H1 (cell line): Measurements from ENCODE around the gene VPS26B. TPM values are rescaled to one million over a fixed set of nuclear protein-coding genes. Genes with fewer than 3 reads are reported as not detected.

Experiments used
- CTCF ChIA-PET: fragments of 300-600 bp; sonication (Branson Sonifier 250); formaldehyde crosslinking; loops from one replicate; lab custom pipeline; 2021; ENCODE audit not compliant: partially characterized antibody; lab: Charles Lee
- POLR2A ChIA-PET: fragments of 300-600 bp; sonication (Branson Sonifier 250); formaldehyde crosslinking; loops from one replicate; lab custom pipeline; 2021; ENCODE audit warnings: inconsistent platforms; ENCODE audit not compliant: partially characterized antibody; lab: Charles Lee
- DNase-seq, 2 experiments: peaks; one replicate each; pipeline versions ENCODE4 v3.0.0 to v3.0.0-alpha.2; 2010 to 2022; ENCODE audit warnings: low spot score in 2 of 2, low read depth in 1 of 2, mixed read lengths in 1 of 2
- FAIRE-seq: peaks from 2 replicates; lab custom pipeline; 2011; peaks lifted over from hg19 to GRCh38; lab: Jason Lieb, UNC
- H2AFZ ChIP-seq: 2 replicates; pipeline ENCODE4 v1.8.1; 2012; ENCODE audit warnings: low read length, inconsistent platforms
- H2AK5ac ChIP-seq: 2 replicates; pipeline ENCODE4 v1.6.1; 2013; ENCODE audit warnings: low read depth, low read length
- H2BK120ac ChIP-seq: replicated peaks from 2 replicates; pipeline ENCODE3; 2013; ENCODE audit warnings: low read depth, low read length, inconsistent platforms
- H2BK12ac ChIP-seq: 2 replicates; pipeline ENCODE4 v1.6.1; 2013; ENCODE audit warnings: low read depth, low read length
- H2BK15ac ChIP-seq: 2 replicates; pipeline ENCODE4 v1.6.1; 2013; ENCODE audit warnings: low read length
- H2BK20ac ChIP-seq: 2 replicates; pipeline ENCODE4 v1.6.1; 2013; ENCODE audit warnings: low read length
- H2BK5ac ChIP-seq: 2 replicates; pipeline ENCODE4 v1.6.1; 2013; ENCODE audit warnings: low read depth, low read length
- H3K14ac ChIP-seq: 2 replicates; pipeline ENCODE4 v1.6.1; 2013; ENCODE audit warnings: inconsistent platforms; ENCODE audit not compliant: insufficient read length
- H3K18ac ChIP-seq: 2 replicates; pipeline ENCODE4 v1.6.1; 2013; ENCODE audit warnings: low read length; ENCODE audit errors: extremely low read depth
- H3K23ac ChIP-seq: 2 replicates; pipeline ENCODE4 v1.6.1; 2013; ENCODE audit warnings: inconsistent platforms; ENCODE audit not compliant: insufficient read length
- H3K23me2 ChIP-seq: 2 replicates; pipeline ENCODE4 v1.6.1; 2013; ENCODE audit warnings: low read depth, low read length
- H3K27ac ChIP-seq: 2 replicates; pipeline ENCODE4 v1.6.1; 2011; ENCODE audit warnings: low read depth, low read length, inconsistent platforms
- H3K27me3 ChIP-seq, 4 experiments: replicated peaks in 1 of 4; 1 replicate in 1 of 4; 2 replicates in 3 of 4; pipeline versions ENCODE4 v1.6.1 to v1.8.1; 2011 to 2013; ENCODE audit warnings: low read length in 3 of 4, mild to moderate bottlenecking in 3 of 4, inconsistent platforms in 2 of 4, mixed read lengths in 2 of 4, moderate library complexity in 1 of 4; ENCODE audit not compliant: control insufficient read depth in 3 of 4, insufficient read depth in 3 of 4; ENCODE audit errors: extremely low read depth in 1 of 4
- H3K36me3 ChIP-seq, 4 experiments: 2 replicates each; pipeline versions ENCODE4 v1.6.1 to v1.8.1; 2011 to 2013; ENCODE audit warnings: mild to moderate bottlenecking in 4 of 4, low read length in 3 of 4, moderate library complexity in 2 of 4, control low read depth in 1 of 4, inconsistent platforms in 1 of 4; ENCODE audit not compliant: insufficient read depth in 4 of 4, control insufficient read depth in 2 of 4
- H3K4ac ChIP-seq: replicated peaks from 2 replicates; pipeline ENCODE3; 2013; ENCODE audit warnings: low read length, low read depth, mixed read lengths, inconsistent platforms; ENCODE audit not compliant: insufficient read length
- H3K4me1 ChIP-seq, 4 experiments: replicated peaks in 1 of 4; 1 replicate in 1 of 4; 2 replicates in 3 of 4; pipeline versions ENCODE4 v1.6.1 to v1.8.1; 2011 to 2013; ENCODE audit warnings: low read length in 3 of 4, inconsistent platforms in 2 of 4, mixed read lengths in 1 of 4; ENCODE audit not compliant: insufficient read depth in 4 of 4, control insufficient read depth in 3 of 4
- H3K4me2 ChIP-seq, 2 experiments: 2 replicates each; pipeline versions ENCODE4 v1.6.1 to v1.8.1; 2011 to 2013; ENCODE audit warnings: low read depth in 2 of 2, low read length in 2 of 2, control low read depth in 1 of 2, inconsistent platforms in 1 of 2, mild to moderate bottlenecking in 1 of 2; ENCODE audit not compliant: insufficient read depth in 1 of 2
- H3K4me3 ChIP-seq, 4 experiments: fragments of 200-600, 300-600 bp in 1 of 4; sonication (generic), shearing (Covaris generic), sonication (Bioruptor Twin) in 1 of 4; 2 replicates each; pipeline versions ENCODE4 v1.5.1 to v1.8.1; 2011 to 2016; ENCODE audit warnings: low read length in 4 of 4, low read depth in 3 of 4, control low read depth in 2 of 4, inconsistent platforms in 2 of 4, mild to moderate bottlenecking in 2 of 4, mixed read lengths in 1 of 4, moderate library complexity in 1 of 4; ENCODE audit not compliant: insufficient read depth in 2 of 4; ENCODE audit errors: extremely low read depth in 1 of 4
- H3K56ac ChIP-seq: replicated peaks from 2 replicates; pipeline ENCODE3; 2013; ENCODE audit warnings: low read depth, mild to moderate bottlenecking, mixed read lengths, low read length, inconsistent platforms; ENCODE audit not compliant: insufficient read length
- H3K79me1 ChIP-seq: 2 replicates; pipeline ENCODE4 v1.6.1; 2013; ENCODE audit warnings: low read depth, low read length, control low read depth
- H3K79me2 ChIP-seq, 2 experiments: 2 replicates each; pipeline versions ENCODE4 v1.6.1 to v1.8.1; 2012 to 2013; ENCODE audit warnings: low read length in 2 of 2, mild to moderate bottlenecking in 2 of 2, inconsistent platforms in 1 of 2; ENCODE audit not compliant: insufficient read depth in 2 of 2, control insufficient read depth in 1 of 2
- H3K9ac ChIP-seq, 4 experiments: replicated peaks in 1 of 4; 1 replicate in 1 of 4; 2 replicates in 3 of 4; pipeline versions ENCODE4 v1.6.1 to v1.8.1; 2011 to 2013; ENCODE audit warnings: low read depth in 3 of 4, low read length in 3 of 4, control low read depth in 2 of 4, mild to moderate bottlenecking in 2 of 4, moderate library complexity in 2 of 4, inconsistent platforms in 1 of 4; ENCODE audit errors: extremely low read depth in 1 of 4
- H3K9me3 ChIP-seq, 2 experiments: 2 replicates each; pipeline versions ENCODE4 v1.6.1 to v1.8.1; 2012 to 2013; ENCODE audit warnings: mild to moderate bottlenecking in 2 of 2, moderate library complexity in 2 of 2, control low read depth in 1 of 2, inconsistent platforms in 1 of 2, low read depth in 1 of 2, low read length in 1 of 2, mixed read lengths in 1 of 2; ENCODE audit not compliant: insufficient read depth in 2 of 2
- H4K20me1 ChIP-seq, 2 experiments: replicated peaks in 1 of 2; 2 replicates each; pipeline versions ENCODE3 to v1.8.1; 2011 to 2013; ENCODE audit warnings: inconsistent platforms in 2 of 2, low read length in 2 of 2, mild to moderate bottlenecking in 1 of 2; ENCODE audit not compliant: insufficient read depth in 2 of 2, control insufficient read depth in 1 of 2
- H4K5ac ChIP-seq: 2 replicates; pipeline ENCODE4 v1.6.1; 2013; ENCODE audit warnings: low read length, low read depth, mixed read lengths, inconsistent platforms; ENCODE audit not compliant: insufficient read length
- H4K8ac ChIP-seq: 2 replicates; pipeline ENCODE4 v1.8.0; 2013; ENCODE audit warnings: mild to moderate bottlenecking, moderate library complexity, low read length, inconsistent platforms; ENCODE audit not compliant: insufficient read depth; ENCODE audit errors: extremely low read depth
- H4K91ac ChIP-seq: replicated peaks from 2 replicates; pipeline ENCODE3; 2013; ENCODE audit warnings: low read length, mixed read lengths, inconsistent platforms; ENCODE audit not compliant: insufficient read length
- CBX5 ChIP-seq: fragments of 300-800, 300-1000 bp; sonication (generic); IDR thresholded peaks from 2 replicates; pipeline ENCODE4 v1.7.1; 2016; ENCODE audit warnings: antibody characterized with exemption, low read length, low read depth
- CEBPB ChIP-seq: IDR thresholded peaks from 2 replicates; pipeline ENCODE4 v1.6.1; 2012; ENCODE audit warnings: low read depth, low read length
- KDM1A ChIP-seq: fragments of 200-600, 300-600 bp; sonication (generic); IDR thresholded peaks from 2 replicates; pipeline ENCODE4 v1.7.1; 2016; ENCODE audit warnings: mild to moderate bottlenecking, low read length, borderline replicate concordance
- KDM4A ChIP-seq: IDR thresholded peaks from one replicate; pipeline ENCODE4 v1.7.1; 2012; ENCODE audit warnings: low read depth, mild to moderate bottlenecking, moderate library complexity, low read length, inconsistent platforms; ENCODE audit not compliant: severe bottlenecking
- MAFK ChIP-seq: IDR thresholded peaks from 2 replicates; pipeline ENCODE4 v1.6.1; 2012; ENCODE audit warnings: low read depth, mild to moderate bottlenecking, improper control_type of control experiment, low read length
- POLR2A ChIP-seq, 2 experiments: IDR thresholded peaks; 1 replicate in 1 of 2; 2 replicates in 1 of 2; pipeline ENCODE4 v1.6.1; 2011; ENCODE audit warnings: low read depth in 2 of 2, low read length in 2 of 2, mild to moderate bottlenecking in 2 of 2; ENCODE audit errors: control extremely low read depth in 1 of 2
- RAD21 ChIP-seq, 2 experiments: IDR thresholded peaks in 1 of 2; conservative IDR thresholded peaks in 1 of 2; 2 replicates each; pipeline ENCODE4 v1.6.1; 2011; ENCODE audit warnings: low read depth in 2 of 2, low read length in 2 of 2, improper control_type of control experiment in 1 of 2, inconsistent platforms in 1 of 2, mild to moderate bottlenecking in 1 of 2, moderate library complexity in 1 of 2
- SIRT6 ChIP-seq: IDR thresholded peaks from one replicate; pipeline ENCODE4 v1.7.1; 2012; ENCODE audit warnings: low read length, inconsistent platforms
- SP1 ChIP-seq: IDR thresholded peaks from 2 replicates; pipeline ENCODE4 v1.6.1; 2011; ENCODE audit warnings: low read depth, low read length
- TAF1 ChIP-seq: IDR thresholded peaks from 2 replicates; pipeline ENCODE4 v1.6.1; 2011; ENCODE audit warnings: mild to moderate bottlenecking, low read depth, low read length
- TEAD4 ChIP-seq: IDR thresholded peaks from 2 replicates; pipeline ENCODE4 v1.6.1; 2012; ENCODE audit warnings: low read depth, low read length, inconsistent platforms, mixed read lengths
- WGBS, 2 experiments: shearing (Covaris generic) in 1 of 2; methylation state at CpG; one replicate each; pipeline versions ENCODE4 v1.1.6 to v1.1.7; 2013 to 2015; ENCODE audit warnings: low lambda C conversion rate in 2 of 2, mixed read lengths in 2 of 2, inconsistent platforms in 1 of 2, low coverage in 1 of 2, missing lambda C conversion rate in 1 of 2; ENCODE audit not compliant: insufficient replicate concordance in 2 of 2, insufficient coverage in 1 of 2, insufficient read length in 1 of 2; ENCODE audit errors: extremely low coverage in 1 of 2, missing lambda C conversion rate in 1 of 2; 5-methylcytosine and 5-hydroxymethylcytosine counted together
- polyA plus RNA-seq, 7 experiments: library from polyadenylated mRNA; depleted of rRNA in 3 of 7; stranded (reverse) in 5 of 7; unstranded in 2 of 7; fragments of >200 nt in 5 of 7; fragments of 200-250 nt in 2 of 7; gene quantifications; 1 replicate in 5 of 7; 2 replicates in 1 of 7; 4 replicates in 1 of 7; pipeline versions ENCODE4 v1.2.1 to v1.2.3, GENCODE V29; 2011 to 2013; ENCODE audit warnings: missing spikeins in 2 of 7, mixed read lengths in 2 of 7
- total RNA-seq: library from RNA; stranded (reverse); fragmentation: NEBNext Ultra II Directional; extraction: Animal tissue kit (Norgen Biotek cat#: 25700); gene quantifications from 2 replicates; pipeline ENCODE4 v1.2.1, GENCODE V29; 2021
- TF ChIP-seq, protein P1 (sequence below): IDR thresholded peaks from 2 replicates; pipeline ENCODE4 v1.6.1; 2012; ENCODE audit warnings: low read length, inconsistent platforms
- TF ChIP-seq, protein P2 (sequence below): IDR thresholded peaks from 2 replicates; pipeline ENCODE4 v1.6.1; 2011; ENCODE audit warnings: low read depth, mild to moderate bottlenecking, low read length; ENCODE audit not compliant: insufficient read depth

The VPS26B gene
- total and polyA plus RNA-seq, 2 of the 8 experiments (the other 6 are each of a cell fraction or from before 2014, with no cell fraction given), result 18.3 to 27.0 TPM

DNA sequence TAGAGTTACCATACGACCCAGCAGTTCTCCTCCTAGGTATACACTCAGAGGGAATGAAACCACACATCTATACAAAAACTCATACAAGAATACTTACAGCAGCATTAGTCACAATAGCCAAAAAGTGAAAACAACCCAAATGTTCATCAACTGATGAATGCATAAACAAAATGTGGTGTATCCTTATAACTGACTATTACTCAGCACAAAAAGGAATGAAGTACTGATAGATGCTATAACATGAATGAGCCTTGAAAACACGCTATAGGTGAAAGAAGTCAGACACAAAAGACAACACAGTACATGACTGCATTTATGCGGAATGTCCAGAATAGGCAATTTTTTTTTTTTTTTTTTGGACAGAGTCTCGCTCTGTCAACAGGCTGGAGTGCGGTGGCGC is 23.8 kb upstream of the VPS26B start:
- Histone ChIP-seq H3K56ac (no peak overlapping the region), H3K36me3 (peaks cover 13 to 59% (median 36%) of the 10 kb centered on the region in 4 experiments; a peak in 7 of 8 replicates), H2BK20ac (no peak overlapping the region), H2BK5ac (no peak overlapping the region), H2AK5ac (no peak overlapping the region), H3K9ac (no peak overlapping the region), H4K5ac (no peak overlapping the region), H3K27ac (no peak overlapping the region), H3K14ac (no peak overlapping the region), H3K18ac (no peak overlapping the region), H3K23ac (no peak overlapping the region), H2BK15ac (no peak overlapping the region), H3K4ac (no peak overlapping the region), H3K23me2 (no peaks in the 10 kb centered on the region; the same call in 1 of the 2 replicates), H4K91ac (no peak overlapping the region), H4K20me1 (peaks cover 0 to under 1% of the 10 kb centered on the region in 2 experiments), H3K27me3 (no peaks in the 10 kb centered on the region), H3K4me1 (no peaks in the 10 kb centered on the region), H3K4me3 (no peak overlapping the region), H3K79me2 (no peaks in the 10 kb centered on the region), H3K9me3 (no peaks in the 10 kb centered on the region), H2BK120ac (no peak overlapping the region), H3K4me2 (no peak overlapping the region), H2BK12ac (no peak overlapping the region), H3K79me1 (no peaks in the 10 kb centered on the region; the same call in 1 of the 2 replicates), H2AFZ (no peak overlapping the region), H4K8ac (no peak overlapping the region)
- FAIRE-seq, result no peak
- 96% methylated on average over 6 of the region's 6 CpGs; no CpG with 5 or more reads in 1 of the 2 experiments for WGBS, 2 experiments
- POLR2A ChIA-PET, result no interaction called here
- no peak for DNase-seq
- CTCF ChIA-PET, result interaction anchor here (0.6 to 0.7 kb wide), 2 partner anchors 8 to 725 kb away, joined by 3 to 5 read pairs; no protein-coding TSS in a partner anchor
- TF ChIP-seq MAFK, result no peak
- TF ChIP-seq, protein P1, sequence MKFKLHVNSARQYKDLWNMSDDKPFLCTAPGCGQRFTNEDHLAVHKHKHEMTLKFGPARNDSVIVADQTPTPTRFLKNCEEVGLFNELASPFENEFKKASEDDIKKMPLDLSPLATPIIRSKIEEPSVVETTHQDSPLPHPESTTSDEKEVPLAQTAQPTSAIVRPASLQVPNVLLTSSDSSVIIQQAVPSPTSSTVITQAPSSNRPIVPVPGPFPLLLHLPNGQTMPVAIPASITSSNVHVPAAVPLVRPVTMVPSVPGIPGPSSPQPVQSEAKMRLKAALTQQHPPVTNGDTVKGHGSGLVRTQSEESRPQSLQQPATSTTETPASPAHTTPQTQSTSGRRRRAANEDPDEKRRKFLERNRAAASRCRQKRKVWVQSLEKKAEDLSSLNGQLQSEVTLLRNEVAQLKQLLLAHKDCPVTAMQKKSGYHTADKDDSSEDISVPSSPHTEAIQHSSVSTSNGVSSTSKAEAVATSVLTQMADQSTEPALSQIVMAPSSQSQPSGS, result no peak
- TF ChIP-seq, protein P2, sequence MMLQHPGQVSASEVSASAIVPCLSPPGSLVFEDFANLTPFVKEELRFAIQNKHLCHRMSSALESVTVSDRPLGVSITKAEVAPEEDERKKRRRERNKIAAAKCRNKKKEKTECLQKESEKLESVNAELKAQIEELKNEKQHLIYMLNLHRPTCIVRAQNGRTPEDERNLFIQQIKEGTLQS, result no peak
- no peak for TF ChIP-seq KDM1A
- TF ChIP-seq KDM4A, result no peak
- TF ChIP-seq TEAD4, result no peak
- no peak for TF ChIP-seq CEBPB
- TF ChIP-seq RAD21 (IDR thresholded peaks at IDR 0.05 in 1 of 2, conservative IDR thresholded peaks at IDR 0.05 in 1 of 2; ENCODE audit: low read depth in 2 of 2, low read length in 2 of 2), result no peak
- no peak for TF ChIP-seq CBX5
- TF ChIP-seq SP1, result no peak
- TF ChIP-seq SIRT6, result no peak
- TF ChIP-seq POLR2A (IDR thresholded peaks at IDR 0.05; ENCODE audit: control extremely low read depth in 1 of 2, low read depth in 2 of 2, low read length in 2 of 2), result no peak
- no peak for TF ChIP-seq TAF1
